ENCODE measurements around the gene GMPR2. TPM values are rescaled to one million over a fixed set of nuclear protein-coding genes. Genes with fewer than 3 reads are reported as not detected.

GMPR2 gene
- total and polyA plus RNA-seq, 8 donors, result 23.6 to 48.1 (median 28.6) TPM

DNA sequence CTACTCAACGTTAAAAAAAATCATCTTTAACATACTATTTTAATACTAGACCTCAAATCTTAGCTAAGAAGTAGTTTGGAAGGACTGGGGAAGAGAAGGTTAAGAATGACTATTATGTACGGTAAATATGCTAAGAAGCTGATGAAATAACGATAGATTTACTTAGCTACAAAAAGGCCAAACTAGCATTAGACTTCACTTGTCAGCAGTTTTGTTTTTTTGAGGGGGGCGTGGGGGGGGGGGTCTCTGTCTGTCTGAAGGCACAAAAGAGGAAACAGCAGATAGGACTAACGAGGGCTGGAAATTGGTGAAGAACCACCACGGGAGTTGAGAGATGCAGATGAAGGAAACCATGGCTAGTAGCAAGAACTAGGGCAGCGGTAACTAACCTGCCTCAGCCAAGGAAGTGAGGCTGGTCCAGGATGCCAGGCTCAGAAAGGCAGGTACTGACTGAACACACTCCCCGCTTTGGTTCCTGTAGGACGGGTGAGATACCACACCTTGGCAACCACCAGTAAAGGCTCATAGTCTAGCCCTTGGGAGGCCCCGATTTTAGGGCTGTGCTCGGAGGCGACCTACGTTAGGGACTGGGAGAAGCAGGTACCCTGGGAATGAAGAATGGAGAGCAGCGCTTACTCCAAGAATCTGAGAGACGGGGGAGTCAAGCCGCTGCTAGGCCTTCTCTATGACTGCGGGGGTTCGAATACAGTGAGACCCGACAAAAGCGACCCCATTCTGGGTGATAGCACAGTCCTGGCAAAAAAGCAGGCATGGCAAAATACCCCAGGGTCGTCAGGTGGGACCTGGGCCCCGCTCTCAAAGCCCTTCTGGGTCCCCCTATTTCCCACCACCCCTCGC is 1.2 kb upstream of the GMPR2 start:
- intact Hi-C loops (cut with DNase I), result no loop called here
- TF ChIP-seq, protein P1, sequence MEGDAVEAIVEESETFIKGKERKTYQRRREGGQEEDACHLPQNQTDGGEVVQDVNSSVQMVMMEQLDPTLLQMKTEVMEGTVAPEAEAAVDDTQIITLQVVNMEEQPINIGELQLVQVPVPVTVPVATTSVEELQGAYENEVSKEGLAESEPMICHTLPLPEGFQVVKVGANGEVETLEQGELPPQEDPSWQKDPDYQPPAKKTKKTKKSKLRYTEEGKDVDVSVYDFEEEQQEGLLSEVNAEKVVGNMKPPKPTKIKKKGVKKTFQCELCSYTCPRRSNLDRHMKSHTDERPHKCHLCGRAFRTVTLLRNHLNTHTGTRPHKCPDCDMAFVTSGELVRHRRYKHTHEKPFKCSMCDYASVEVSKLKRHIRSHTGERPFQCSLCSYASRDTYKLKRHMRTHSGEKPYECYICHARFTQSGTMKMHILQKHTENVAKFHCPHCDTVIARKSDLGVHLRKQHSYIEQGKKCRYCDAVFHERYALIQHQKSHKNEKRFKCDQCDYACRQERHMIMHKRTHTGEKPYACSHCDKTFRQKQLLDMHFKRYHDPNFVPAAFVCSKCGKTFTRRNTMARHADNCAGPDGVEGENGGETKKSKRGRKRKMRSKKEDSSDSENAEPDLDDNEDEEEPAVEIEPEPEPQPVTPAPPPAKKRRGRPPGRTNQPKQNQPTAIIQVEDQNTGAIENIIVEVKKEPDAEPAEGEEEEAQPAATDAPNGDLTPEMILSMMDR (IDR thresholded peaks at IDR 0.05), result no peak
- WGBS, 2 donors, result 4 to 6% methylated on average over 23 of the region's 23 CpGs
- FAIRE-seq, result no peak
- Histone ChIP-seq H3K36me3 (peaks cover 0 to 13% (median 8%) of the 10 kb centered on the region in 3 donors), H3K27ac (peak overlapping the region; percentile 16 to 89 (median 75)), H3K4me1 (peaks cover 7 to 17% (median 13%) of the 10 kb centered on the region in 3 donors), H3K27me3 (no peaks in the 10 kb centered on the region), H3K4me3 (peak overlapping the region; percentile 33 to 95 (median 76)), H3K9me3 (no peaks in the 10 kb centered on the region)
- DNase-seq, result no peak
- ATAC-seq, result peak; percentile 2 to 9 (median 3)

DNA sequence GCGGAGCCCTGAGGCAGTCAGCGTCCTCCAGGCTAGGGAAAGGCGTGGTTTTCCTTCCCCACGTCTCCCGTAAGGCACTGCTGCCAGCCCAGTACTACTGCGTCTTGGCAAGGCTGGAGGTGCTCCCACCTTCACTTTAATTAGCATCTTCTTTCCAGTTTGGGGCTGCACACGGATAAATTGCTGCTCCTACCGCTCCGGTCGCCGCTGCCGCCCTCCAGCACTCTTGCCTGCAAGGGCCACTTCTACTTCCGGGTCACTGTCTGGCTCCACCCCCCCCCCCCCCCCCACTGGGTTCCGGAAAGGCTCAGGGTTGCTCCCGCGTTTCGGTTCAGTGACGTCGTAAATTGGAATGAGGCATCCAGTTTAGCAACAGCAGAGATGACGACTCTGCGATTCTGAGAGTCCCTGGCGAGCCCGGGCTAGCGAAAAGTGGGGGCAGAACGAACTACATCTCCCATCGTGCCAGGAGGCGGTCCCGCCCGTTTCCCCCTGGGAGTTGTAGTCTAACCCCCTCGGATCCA is 546 bp upstream of the GMPR2 start, which contains the start of gene NEDD8:
NEDD8 (minus strand) TSS at position 247 of the 524 bp plus-strand sequence; CDS start at position 147, 100 bp downstream.
- Histone ChIP-seq H3K4me1 (peaks cover 7 to 17% (median 13%) of the 10 kb centered on the region in 3 donors), H3K4me3 (peak within 1 kb of the TSS; percentile 33 to 95 (median 76)), H3K9me3 (no peaks in the 10 kb centered on the region), H3K27ac (peak within 1 kb of the TSS; percentile 67 to 89 (median 76)), H3K27me3 (no peaks in the 10 kb centered on the region), H3K36me3 (peaks cover 5 to 15% (median 11%) of the 10 kb centered on the region in 3 donors)
- peak; percentile 81 to 91 (median 86) for DNase-seq
- 0% methylated on average over 30 of the region's 30 CpGs for WGBS, 2 donors
- TF ChIP-seq, protein P1 (IDR thresholded peaks at IDR 0.05), result no peak
- peak; percentile 86 to 93 (median 92) for ATAC-seq
- intact Hi-C loops (cut with DNase I), result no loop called here
- FAIRE-seq, result no peak

DNA sequence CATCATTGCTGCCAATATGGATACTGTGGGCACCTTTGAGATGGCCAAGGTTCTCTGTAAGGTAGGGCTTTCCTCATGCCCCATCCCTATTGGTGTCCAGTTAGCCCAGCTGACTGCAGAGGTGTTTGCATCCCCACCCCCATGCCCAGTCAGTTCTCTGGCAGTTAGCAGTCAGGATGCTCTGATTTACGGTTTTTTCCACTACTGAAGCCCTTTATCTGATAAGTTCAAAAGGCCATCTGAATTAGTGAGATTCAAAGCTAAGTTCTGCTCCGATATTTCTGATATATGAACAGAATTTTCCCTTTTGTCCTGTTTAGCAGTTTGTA is 773 bp downstream of the GMPR2 start:
- intact Hi-C loops (cut with DNase I), result no loop called here
- DNase-seq, result no peak
- WGBS, 2 donors, result 30 to 33% methylated on average over 2 of the region's 2 CpGs
- Histone ChIP-seq H3K36me3 (peaks cover 5 to 23% (median 12%) of the 10 kb centered on the region in 3 donors), H3K27me3 (no peaks in the 10 kb centered on the region), H3K27ac (peak overlapping the region in 2 of 4 donors; percentile 83 to 89), H3K4me3 (peak overlapping the region in 2 of 4 donors; percentile 71 to 82), H3K4me1 (peaks cover 7 to 17% (median 13%) of the 10 kb centered on the region in 3 donors), H3K9me3 (no peaks in the 10 kb centered on the region)
- no peak for FAIRE-seq
- TF ChIP-seq, protein P1 (IDR thresholded peaks at IDR 0.05), result no peak
- no peak for ATAC-seq

DNA sequence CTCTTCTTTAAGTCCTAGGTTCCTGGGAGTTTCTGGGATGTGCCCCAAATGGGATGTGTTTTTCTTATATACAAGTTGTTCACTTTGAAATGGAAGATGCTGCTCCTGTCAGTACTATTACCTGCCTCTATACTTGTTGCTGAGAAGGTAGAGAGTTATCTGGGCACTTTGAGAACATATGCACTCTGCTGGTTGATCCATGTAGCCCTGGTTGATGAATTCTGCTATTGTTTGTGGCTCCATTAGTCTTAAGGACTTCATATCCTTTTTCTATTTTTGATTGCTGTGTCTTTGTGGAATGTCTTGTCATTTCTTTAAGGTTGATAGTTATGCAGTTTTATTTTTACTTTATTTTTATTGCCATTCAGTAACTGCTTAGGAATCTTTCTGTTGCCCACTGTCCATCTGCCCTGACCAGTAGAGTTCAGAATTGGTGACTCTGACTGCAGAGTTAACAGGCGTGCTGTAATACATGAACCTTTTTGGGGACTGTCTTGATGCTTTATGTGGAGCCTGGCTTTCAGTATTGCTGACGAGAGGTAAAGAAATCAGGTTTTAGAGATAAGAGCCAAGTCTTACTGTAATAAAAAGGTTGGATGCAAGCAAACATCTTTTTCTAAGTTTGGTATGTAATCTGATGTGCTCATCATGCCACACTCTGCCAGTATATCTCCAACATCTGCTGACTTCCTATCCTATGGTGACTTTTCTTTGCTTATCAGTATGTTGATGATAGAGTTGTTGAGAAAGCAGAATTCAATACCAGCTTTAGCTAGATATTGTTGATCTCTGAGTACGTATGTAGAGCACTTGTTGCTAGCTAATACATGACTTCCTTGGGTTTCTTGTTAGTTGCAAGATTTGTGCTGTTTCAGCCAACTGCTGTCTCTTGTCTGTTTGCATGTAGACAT is 1.6 kb downstream of the GMPR2 start:
- intact Hi-C loops (cut with DNase I), result no loop called here
- no peak overlapping the region for H3K4me3 ChIP-seq

More for the DNA sequence above, 1.6 kb downstream of the GMPR2 start:
- Histone ChIP-seq H3K27me3 (no peaks in the 10 kb centered on the region), H3K4me1 (peaks cover 8 to 21% (median 18%) of the 10 kb centered on the region in 3 donors), H3K36me3 (peaks cover 5 to 32% (median 20%) of the 10 kb centered on the region in 3 donors), H3K9me3 (no peaks in the 10 kb centered on the region), H3K27ac (no peak overlapping the region)
- DNase-seq, result no peak
- TF ChIP-seq, protein P1 (IDR thresholded peaks at IDR 0.05), result no peak
- no peak for FAIRE-seq
- ATAC-seq, result no peak
- 73 to 74% methylated on average over 3 of the region's 3 CpGs for WGBS, 2 donors

Measured in pancreas (tissue), 10 donors.